WTC11 (cell line): ENCODE results near the gene LRFN2.

Experiments
- ATF2 ChIP-seq: sonication (generic); formaldehyde crosslinking; IDR thresholded peaks from 2 replicates; pipeline ENCODE4 v1.8.1; 2022; ENCODE audit warnings: low read depth, missing genetic modification reagents, borderline replicate concordance
- CTCF ChIP-seq: fragments of 200-600 bp; IDR thresholded peaks from 2 replicates; pipeline ENCODE4 v1.8.0; 2022; ENCODE audit warnings: antibody characterized with exemption
- E2F1 ChIP-seq: sonication (generic); formaldehyde crosslinking; IDR thresholded peaks from 2 replicates; pipeline ENCODE4 v1.8.0; 2022; ENCODE audit warnings: mild to moderate bottlenecking, missing genetic modification reagents
- IRF2 ChIP-seq: sonication (generic); formaldehyde crosslinking; IDR thresholded peaks from 2 replicates; pipeline ENCODE4 v1.8.0; 2022; ENCODE audit warnings: low read depth, missing genetic modification reagents, borderline replicate concordance
- MAX ChIP-seq: sonication (generic); formaldehyde crosslinking; IDR thresholded peaks from 2 replicates; pipeline ENCODE4 v1.8.0; 2022; ENCODE audit warnings: mild to moderate bottlenecking, missing genetic modification reagents
- NFYB ChIP-seq: sonication (generic); formaldehyde crosslinking; conservative IDR thresholded peaks from 2 replicates; pipeline ENCODE4 v1.8.0; 2022; ENCODE audit warnings: low read depth, missing genetic modification reagents
- NR3C1 ChIP-seq: sonication (generic); formaldehyde crosslinking; conservative IDR thresholded peaks from 2 replicates; pipeline ENCODE4 v1.8.1; 2023; ENCODE audit warnings: low read depth, mild to moderate bottlenecking, missing genetic modification reagents
- TP53 ChIP-seq: sonication (generic); formaldehyde crosslinking; IDR thresholded peaks from 2 replicates; pipeline ENCODE4 v1.8.1; 2023; ENCODE audit warnings: mild to moderate bottlenecking, missing genetic modification reagents
- ZNF121 ChIP-seq: sonication (generic); formaldehyde crosslinking; IDR thresholded peaks from 2 replicates; pipeline ENCODE4 v1.8.0; 2023; ENCODE audit warnings: missing genetic modification reagents
- ZSCAN18 ChIP-seq: fragments of 250-450 bp; sonication (Bioruptor Pico); IDR thresholded peaks from 2 replicates; pipeline ENCODE4 v2.1.2; 2022; ENCODE audit warnings: mild to moderate bottlenecking, moderate library complexity

GRCh38 chr6:40490508-40490907 lies 96.7 kb downstream of the LRFN2 start:
- no peak for TF ChIP-seq CTCF
- no peak for TF ChIP-seq IRF2 (CRISPR knock-in tag)
- TF ChIP-seq ATF2 (CRISPR knock-in tag): no peak
- TF ChIP-seq TP53 (CRISPR knock-in tag): no peak
- no peak for TF ChIP-seq MAX (CRISPR knock-in tag)
- no peak for TF ChIP-seq E2F1 (CRISPR knock-in tag)
- no peak for TF ChIP-seq NFYB (CRISPR knock-in tag)
- TF ChIP-seq NR3C1 (CRISPR knock-in tag): no peak
- no peak for TF ChIP-seq ZNF121 (CRISPR knock-in tag)
- no peak for TF ChIP-seq ZSCAN18 (CRISPR knock-in tag)
